Activated CD8-positive, alpha-beta memory T cell treated with anti-CD3 and anti-CD28 coated beads for 24 hours (primary cell): Measurements from ENCODE around the gene TLR9.

Experiments used
- DNase-seq: peaks from one replicate; pipeline ENCODE4 v3.0.0-alpha.2; 2020

TLR9 gene

DNA sequence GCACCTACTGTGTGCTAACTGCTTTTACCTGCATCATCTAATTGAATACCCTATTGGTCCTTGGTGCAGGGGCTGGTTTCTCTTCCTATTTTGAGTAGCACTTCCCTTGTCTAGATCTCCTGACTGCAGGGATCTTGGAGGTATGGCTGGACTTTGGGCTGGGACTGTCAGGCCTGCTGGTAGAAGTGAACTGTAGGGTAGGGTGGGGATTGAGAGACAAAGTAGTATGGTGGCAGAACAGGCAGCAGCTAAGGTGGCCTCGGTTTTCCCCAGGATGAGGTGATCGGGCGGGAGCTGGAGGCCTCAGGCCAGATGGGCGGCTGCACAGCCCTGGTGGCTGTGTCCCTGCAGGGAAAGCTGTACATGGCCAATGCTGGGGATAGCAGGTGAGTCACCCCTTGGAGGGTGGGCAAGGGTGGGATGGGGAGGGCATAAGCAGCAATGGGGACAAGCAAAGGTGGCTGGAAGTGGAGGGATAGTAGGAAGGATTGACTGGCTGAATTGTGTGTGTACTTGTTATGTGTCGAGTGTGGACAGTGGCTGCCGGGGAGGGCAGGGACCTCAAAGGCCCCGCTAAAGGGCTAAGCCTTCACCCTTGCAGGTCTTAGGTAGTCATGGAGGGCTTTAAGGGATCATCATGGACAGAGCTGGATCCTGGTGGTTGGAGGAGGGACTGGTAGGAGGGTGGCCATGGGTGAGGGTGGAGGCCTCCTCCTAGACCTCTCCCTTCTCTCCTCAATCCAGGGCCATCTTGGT is 22.1 kb upstream of the TLR9 start:
- peak; percentile 59 for DNase-seq

DNA sequence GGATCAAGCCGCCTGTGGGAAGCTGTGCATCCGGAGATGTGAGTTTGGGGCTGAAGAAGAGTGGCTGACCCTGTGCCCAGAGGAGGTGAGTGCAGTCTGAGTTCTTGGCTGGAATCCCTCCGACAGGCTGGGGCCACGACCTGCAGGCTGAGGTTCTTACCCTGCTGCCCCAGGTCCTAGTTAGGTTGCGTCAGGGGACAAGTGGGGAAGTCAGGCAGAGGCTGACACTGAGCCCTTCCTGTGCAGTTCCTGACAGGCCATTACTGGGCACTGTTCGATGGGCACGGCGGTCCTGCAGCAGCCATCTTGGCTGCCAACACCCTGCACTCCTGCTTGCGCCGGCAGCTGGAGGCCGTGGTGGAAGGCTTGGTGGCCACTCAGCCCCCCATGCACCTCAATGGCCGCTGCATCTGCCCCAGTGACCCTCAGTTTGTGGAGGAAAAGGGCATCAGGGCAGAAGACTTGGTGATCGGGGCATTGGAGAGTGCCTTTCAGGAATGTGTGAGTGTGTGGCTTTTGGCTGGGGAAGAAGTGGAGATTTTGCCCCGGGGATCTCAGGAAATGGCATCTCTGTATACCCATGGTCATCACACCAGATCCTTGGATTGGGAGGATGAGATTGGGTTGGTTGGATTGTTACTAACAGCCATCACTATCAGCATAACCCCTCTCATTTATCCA is 21.4 kb upstream of the TLR9 start:
- DNase-seq = peak; percentile 72

DNA sequence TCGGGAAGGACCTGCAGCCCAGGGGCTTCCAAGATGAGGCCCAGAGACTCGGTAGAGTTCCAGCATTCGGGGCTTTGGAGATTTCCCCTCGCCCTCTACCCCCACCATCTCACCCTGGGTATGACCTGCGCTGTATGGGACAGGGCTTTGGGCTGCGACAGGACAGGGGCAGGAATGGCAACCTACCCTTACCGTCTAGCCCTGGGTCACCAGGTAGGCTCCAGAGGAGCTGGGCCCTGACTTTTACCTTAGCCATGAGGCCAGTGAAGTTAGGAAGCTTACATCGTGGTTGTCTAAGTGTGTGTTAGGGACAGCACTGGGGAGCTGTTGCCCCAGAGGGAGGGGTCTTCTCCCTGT is 20.8 kb upstream of the TLR9 start:
- no peak for DNase-seq

DNA sequence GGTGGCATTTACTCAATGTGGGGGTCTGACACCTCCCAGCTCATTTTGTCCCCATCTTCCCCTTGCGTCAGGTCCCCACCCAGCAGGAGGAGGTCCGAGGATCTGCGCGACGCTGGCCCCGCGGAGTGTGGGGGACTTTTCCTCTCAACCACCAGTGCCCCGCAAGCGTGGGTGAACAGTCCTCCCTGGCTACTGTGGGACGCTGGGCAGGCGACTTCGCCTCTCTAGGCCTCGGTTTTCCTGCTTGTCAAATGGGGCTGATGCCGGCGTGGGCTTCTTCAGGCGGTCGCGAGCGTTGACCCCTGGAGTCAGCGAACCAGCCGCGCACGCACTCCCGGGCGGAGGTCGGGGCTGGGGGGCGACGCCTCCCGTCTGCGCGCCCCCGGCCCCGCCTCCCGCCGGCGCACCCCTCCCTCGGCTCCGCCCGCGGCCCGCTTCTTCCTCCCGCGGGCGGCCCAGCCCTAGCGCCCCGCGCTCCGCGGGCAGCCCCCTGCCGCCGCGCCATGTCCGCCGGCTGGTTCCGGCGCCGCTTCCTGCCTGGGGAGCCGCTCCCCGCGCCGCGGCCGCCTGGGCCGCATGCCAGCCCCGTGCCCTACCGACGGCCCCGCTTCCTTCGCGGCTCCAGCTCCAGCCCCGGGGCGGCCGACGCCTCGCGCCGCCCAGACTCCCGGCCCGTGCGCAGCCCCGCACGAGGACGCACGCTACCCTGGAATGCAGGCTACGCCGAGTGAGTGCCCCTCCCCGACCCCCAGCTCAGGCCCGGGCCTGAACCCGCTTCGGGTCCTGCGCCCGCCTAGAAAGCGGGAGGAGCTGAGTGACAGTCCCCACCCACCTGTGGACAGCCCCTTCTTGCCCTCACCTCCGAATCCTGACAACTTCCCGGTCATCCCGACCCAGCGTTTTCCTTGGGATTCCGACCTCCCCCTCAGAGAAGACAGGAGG is 20.1 kb upstream of the TLR9 start, which contains the start of gene PPM1M:
PPM1M (plus strand) TSS at position 438 of the 942 bp plus-strand sequence; CDS start at position 504, 66 bp downstream.
- DNase-seq = peak; percentile 85

DNA sequence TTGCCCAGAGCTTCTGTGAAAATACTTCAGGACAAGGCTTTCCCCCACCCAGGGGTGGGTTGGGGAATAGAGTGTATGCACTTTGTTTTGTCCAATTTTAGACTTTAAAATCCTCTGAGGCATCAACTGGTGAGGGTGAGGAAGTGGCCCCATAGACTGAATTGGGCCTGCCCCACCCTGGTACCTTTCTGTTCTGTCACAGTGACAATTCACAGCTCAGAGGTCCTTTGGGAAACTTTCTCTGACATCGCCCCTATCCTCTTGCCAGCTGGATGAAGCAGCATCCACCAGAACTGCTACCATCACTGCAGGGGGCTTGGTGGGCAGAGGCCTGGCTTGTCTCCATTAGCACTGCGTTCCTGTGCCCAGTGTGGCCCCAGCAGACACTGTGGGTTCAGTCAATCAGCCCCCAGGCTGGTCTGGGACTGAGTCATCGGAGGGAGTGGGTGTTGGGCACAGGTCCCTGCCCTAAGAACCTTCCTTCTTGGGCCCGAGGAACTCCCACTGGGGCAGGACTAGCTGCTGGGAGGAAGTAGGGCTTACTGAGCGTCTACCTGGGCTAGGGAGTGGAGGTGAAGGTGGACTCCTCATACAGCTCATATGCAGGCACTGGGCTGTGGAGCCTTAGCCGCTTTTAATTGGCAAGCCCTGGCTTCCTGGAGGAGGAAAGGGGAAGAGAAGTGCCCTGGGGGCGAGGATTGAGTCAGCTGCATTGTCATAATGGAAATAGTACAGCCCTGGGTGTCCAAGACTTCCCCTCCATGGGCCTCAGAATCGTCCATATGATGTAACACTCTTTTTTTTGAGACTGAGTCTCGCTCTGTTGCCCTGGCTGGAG is 18.6 kb upstream of the TLR9 start:
- DNase-seq = peak; percentile 80

DNA sequence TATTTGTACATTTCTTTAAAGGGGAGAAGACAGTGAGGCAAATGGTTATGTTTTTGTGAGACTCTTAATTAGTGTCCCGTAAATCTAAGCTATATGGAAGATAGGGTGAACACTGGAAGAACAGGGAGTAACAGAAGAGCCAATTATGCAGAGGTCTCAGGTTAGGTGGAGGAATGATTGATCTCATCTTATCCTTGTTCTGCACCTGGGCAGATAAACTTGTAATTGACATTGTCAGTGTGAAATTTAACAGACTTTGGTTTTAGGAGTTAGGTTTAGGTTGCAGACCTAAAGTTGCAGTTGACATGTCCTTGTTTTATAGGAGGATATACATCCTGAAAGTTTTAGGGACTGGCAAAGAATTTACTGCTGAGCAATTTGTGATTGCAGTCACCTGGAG is 16.6 kb upstream of the TLR9 start:
- no peak for DNase-seq

DNA sequence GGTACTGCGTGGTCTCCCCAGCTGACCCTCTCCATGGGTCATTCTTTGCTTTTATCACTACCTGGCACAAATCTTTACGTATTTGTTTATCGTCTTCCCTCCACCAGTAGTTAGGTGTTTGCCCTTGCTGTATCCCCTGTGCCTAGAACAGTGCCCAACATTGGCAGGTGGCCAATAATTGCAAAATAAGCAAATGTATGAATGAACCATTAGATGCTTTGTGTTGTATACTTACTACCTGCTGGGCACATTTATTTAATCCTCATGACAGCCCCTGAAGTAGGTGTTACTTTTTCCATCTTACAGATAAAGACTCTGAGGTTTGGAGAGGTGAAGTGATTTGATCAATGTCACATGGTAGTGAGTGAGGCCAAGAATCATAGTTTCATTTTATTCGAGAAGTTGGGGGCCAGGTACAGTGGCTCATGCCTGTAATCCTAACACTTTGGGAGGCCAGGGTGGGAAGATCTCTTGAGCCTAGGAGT is 15.5 kb upstream of the TLR9 start:
- no peak for DNase-seq

DNA sequence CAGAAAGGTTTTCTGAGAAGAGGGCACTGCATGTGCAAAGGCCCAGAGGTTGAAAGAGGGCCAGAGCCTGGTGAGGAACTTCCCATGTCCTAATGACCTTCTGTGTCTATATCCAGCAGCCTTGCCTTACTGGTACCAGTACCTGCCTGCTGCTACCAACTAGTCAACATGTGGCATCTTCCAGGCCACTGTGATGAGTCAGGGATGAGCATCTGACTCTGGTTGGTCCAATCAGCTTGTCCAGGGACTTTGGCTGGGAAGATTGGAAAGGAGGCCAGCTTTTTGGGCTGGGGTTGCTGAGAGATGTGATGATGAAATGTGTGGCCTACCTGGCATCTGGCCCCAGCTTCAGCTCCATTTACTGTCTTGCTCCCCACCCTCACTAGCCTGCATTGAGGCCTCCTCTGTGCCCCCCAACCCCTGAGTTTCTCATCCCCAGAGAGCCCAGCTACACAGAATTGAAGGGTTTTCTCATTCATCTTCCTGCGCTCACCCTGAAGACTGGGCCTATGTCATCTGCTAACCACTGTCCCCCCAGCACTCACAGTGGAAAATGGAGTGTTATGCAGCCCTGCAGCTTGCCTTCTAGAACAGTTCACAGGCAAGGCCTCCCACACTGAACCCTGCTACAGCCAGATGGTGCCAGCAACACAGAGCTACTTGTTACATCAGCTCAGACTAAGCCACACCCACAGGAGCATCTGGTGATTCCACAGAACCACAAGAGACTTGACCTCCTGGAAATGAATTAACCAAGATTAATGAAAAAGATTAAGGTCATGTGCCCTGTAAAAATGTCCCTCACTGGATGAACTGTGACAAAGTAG is 14.8 kb upstream of the TLR9 start:
- peak; percentile 84 for DNase-seq

DNA sequence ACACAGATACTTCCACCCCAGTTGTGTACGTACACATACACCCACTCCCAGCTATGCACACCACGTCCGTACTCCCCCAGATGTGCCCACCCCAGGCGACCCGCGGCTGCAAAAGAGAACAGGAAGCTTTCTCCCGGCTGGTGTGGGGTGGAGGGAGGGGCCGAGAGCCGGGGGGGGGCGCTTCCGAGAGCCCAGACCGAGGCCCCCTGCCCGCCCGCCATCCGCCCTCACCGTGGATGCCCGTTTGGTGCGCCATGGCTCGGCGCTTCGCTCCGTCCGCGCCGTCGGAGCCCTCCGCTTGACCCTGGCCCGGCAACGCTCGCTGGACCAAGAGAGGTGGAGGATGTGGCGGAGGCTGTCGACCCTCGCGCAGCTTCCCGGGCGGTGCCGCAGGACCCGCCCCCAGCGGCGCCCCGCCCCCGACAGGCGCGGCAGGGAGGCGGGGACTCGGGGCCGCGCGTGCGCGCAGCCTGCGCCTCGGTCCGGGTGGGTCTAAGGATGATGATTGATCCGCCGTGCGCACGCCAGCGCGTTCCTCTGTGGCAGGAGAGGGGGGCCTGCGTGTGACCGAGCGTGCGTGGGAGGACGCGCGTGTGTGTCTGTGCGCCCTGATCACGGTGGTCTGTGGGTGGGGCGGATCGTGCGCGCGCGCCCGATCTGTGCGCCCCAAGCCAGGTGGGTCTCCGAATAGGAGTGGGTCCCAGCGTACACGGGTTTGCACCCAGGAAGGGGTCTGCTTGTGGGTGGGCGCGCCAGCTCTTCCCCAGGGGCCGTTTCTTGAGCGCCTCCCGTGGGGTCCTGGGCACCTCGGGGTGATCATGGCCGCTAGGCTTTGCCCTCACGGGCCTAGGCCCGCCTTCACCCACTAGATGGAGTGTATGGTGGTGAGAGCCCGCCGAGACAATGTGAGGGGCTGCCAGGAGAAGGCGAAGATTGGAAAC is 13.6 kb upstream of the TLR9 start, which contains the start of gene TWF2:
TWF2 (minus strand) TSS at position 398 of the 941 bp plus-strand sequence; CDS start at position 256, 142 bp downstream.
- DNase-seq = peak; percentile 94

DNA sequence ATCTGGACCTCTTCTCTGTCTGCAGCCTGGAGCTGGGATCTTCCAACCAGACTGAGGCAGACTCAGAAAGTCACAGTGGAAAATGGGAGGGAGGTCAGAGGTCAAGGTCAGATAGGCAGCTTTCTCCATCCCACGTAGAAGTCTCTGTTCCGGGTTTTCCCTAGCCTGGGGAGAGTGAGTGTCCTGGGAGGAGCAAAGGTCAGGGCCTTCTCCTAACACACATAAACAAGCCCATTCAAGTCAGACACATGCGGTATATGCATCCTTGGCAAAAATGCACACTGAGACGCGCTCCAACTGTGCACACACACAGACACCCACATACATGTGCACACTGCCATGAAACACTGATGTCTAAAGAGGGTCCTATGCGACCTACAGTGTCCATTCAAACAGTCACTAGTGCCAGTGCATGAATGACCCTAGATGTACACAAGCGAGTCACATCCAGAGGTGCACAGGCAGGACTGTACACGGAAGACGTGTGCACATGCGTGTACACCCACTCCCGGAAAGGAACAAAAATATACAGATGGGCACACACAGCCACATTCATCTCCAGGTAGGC is 12.8 kb upstream of the TLR9 start:
- DNase-seq = no peak

DNA sequence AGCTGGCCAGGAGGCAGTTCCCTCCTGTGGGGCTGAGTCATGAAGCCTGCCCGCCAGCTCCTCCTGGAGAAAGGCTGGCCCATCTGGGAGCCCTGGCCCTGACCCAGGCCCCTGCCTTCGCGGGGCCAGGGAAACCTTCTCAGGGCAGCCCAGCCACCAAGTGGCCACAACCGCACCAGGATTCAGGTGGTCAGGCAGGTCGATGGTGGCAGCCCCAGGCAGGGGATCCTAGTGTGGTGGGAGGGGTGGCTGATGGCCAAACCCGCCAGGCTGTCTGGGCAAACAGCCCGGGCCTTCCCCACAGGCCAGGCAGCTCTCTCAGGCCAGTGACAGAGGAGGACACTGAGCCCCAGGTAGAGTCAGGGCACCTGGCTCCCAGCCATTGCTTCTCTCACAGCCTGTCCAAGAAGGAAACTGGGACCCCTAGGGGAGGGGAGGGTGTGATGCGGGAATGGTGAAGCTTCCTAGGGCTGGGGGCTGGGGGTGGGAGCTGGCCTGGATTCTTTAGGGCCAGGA is 12.3 kb upstream of the TLR9 start:
- DNase-seq = no peak

DNA sequence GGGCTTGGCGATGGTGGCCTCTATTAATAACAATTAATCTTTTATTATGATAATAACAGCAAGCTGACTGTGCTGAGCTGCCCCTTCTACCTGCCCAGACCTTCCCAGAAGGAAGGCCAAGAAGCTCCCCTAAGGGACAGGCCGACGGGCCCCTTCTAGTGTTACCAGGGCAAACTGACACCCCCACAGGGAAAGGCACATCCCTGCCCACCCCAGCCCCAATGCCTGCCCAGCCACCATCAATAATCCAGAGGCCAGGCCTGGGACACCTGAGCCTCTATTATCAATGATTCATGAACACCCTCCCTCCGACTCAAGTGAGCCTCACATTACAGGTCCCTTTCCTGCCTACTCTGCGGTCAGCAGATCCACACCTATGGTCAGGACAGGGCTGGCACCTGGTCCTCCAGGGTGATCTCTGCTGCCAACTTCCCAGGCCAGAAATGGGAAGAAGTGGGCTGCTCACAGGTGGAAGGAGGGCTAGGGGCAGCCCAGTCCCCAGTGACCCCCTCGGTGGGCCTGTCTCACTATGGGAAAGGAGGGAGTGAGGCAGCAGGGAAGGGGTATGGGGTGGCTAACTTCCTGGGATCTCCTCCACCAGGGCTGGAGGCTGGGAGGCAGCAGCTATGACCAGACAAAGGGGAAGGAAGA is 11.7 kb upstream of the TLR9 start:
- no peak for DNase-seq

DNA sequence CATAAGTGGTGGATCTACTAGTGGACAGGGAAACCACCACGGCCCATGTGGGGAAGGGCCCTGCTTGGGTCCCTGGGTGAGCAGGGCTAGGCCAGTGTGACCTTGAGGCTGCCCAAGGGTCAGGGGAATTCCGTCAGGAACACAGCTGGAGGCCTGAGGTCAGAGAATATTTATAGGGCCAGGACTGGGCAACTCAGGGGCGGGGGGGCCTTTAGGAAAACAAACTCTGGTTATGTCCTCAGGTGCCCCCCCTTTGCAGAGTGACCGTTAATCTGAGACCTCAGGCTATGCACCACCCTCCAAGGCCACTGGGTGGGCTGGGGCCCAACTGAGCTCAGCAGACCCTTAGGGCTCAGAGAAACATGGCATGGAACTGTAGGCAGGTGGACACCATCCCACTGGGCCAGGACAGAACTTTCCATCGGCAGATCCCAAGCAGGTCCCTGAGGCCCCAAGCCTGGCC is 11.0 kb upstream of the TLR9 start:
- no peak for DNase-seq

DNA sequence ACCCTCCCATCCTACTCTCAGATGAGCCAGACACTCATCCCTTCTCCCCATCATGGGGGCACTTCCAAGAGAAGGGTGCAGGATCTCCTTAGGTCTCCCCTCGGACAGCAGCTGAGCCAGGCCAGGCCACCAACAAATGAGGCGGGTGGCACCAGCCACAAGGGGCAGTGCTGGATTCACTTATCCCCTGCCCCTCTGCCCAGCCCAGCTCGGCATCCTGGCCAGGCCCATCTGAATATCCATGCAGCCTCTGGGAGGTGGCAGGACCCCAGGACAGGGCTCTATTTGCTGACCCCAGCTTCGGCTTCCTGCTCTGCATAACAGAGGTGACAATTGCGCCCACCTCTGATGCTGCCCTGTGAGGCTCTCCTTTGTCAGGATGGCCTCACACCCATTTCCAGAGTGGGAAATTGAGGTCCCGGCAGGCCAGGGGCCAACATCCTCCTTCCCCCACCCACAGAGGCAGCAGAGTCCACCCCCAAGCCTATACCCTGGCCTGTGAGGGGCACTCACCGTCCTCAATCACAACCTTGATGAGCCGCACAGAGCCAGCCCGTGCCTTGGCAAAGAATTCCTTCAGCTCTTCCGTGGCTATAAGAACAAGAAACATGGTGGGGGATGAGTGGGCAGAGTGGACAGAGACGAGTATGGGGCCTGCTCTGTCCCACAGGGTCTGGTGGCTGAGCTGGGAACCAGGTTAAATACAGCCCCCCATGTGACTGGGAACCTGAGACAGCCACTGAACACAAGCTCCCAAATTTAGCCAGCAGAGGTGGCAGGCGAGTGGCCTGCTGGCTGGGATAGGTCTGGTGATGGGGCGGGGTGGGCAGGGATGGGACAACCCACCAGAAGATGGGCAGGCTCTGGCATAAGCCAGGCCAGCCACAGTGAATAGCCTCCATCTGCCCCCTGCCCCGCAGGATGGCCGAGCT is 9.3 kb upstream of the TLR9 start:
- DNase-seq = no peak

DNA sequence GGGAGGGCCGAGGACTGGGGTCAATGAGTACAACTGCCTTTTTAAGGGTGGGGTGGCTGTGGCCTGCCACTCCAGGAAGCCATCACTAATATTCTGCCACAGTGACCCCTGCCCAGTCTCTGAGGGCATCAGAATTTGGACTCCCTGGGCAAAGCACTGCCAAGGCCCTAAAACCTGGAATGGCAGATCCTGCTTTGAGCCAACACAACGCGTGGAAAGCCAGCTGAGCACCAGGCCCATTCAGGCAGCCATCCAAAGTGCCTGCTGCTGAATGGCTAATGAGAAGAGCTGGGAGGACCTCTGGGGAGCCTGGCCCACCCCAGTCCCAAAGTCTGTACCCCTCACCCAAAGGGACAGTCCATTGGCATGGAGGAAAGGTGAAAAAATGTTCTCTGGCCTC is 8.5 kb upstream of the TLR9 start:
- DNase-seq = no peak

DNA sequence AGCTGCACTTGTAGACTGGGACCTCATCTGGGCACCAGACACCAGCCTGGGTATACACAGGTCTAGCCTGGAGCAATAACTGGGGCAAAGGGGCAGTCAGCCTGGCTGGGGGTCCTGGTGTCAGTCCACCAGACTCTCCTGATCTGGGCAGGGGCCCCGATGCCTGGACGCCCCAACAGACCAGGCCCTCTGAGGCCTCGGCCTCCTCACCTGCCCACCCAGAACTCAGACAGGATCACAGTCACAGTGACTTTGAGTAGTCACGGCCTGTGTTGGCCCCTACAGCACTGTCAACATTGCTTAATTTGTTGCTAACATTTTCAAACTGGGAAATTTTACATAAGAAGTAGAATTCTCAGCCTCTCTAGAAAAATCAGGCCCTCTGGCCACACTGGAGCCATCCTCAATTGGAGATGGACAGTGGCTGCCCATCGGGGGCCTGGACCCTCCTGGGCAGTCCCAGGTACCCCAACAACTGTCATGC is 7.7 kb upstream of the TLR9 start:
- DNase-seq = no peak
